PC-3 (cell line): Measurements from ENCODE around the gene IL1RAPL2.

Source experiments
- CTCF ChIP-seq: fragments of 300-600 bp; sonication (generic); conservative IDR thresholded peaks from 2 replicates; pipeline ENCODE4 v1.5.1; 2017; ENCODE audit warnings: antibody characterized with exemption, low read depth, mild to moderate bottlenecking, low read length
- EZH2 ChIP-seq: fragments of 300-600 bp; sonication (generic); IDR thresholded peaks from one replicate; pipeline ENCODE4 v1.6.1; 2017; ENCODE audit warnings: antibody characterized with exemption, mild to moderate bottlenecking, low read length; ENCODE audit not compliant: unreplicated experiment
- EZH2phosphoT487 ChIP-seq: fragments of 300-600 bp; sonication (generic); IDR thresholded peaks from 2 replicates; pipeline ENCODE4 v1.6.1; 2018; ENCODE audit warnings: mild to moderate bottlenecking, antibody characterized with exemption, low read length, borderline replicate concordance

- TF ChIP-seq EZH2phosphoT487 (no peak), CTCF (no peak), EZH2 (no peak)
Observed at GRCh38 chrX:104929324-104929723, 363.3 kb downstream of the IL1RAPL2 start.
